Measurements from ENCODE around the gene TARS3.

DNA sequence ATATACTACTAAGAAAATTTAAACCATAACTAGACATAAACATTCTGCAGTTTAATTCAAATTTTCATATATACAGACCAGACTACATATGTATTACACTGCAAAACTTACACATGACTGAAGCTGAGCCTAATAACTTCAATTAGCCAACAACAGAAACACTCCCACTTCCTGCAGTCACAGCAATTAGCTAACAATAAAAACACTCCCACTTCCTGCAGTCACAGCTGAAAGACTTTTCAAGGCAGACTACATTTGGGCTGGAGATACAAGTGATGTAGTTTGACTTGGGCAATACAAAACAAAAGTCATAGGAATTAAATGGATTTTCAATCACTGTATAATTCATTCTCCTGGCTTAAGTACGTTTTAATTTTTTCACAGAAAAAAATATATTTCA, 82.4 kb downstream of the TARS3 start:
- TF ChIP-seq CTCF (IDR thresholded peaks at IDR 0.05), result no peak
- TF ChIP-seq POLR2A (IDR thresholded peaks at IDR 0.05), result no peak
